HEK293 (cell line): Measurements from ENCODE around the gene PEX5L.

Source experiments
- KLF10 ChIP-seq: fragments of 450-650 bp; IDR thresholded peaks from 2 replicates; pipeline ENCODE4 v1.5.1; 2018; ENCODE audit warnings: missing biosample characterization, mild to moderate bottlenecking, missing genetic modification characterization
- KLF9 ChIP-seq: fragments of 450-650 bp; formaldehyde crosslinking; IDR thresholded peaks from 2 replicates; pipeline ENCODE4 v1.5.1; 2016; ENCODE audit warnings: missing biosample characterization, missing genetic modification characterization, low read depth
- PRDM1 ChIP-seq: fragments of 450-650 bp; formaldehyde crosslinking; IDR thresholded peaks from 2 replicates; pipeline ENCODE4; 2016; ENCODE audit warnings: missing biosample characterization, missing genetic modification characterization
- REST ChIP-seq: fragments of 450-650 bp; formaldehyde crosslinking; IDR thresholded peaks from 2 replicates; pipeline ENCODE4 v1.5.1; 2016; ENCODE audit warnings: missing biosample characterization, missing genetic modification characterization
- ZNF548 ChIP-seq: fragments of 450-650 bp; formaldehyde crosslinking; IDR thresholded peaks from 2 replicates; pipeline ENCODE4 v1.5.1; 2016; ENCODE audit warnings: missing biosample characterization, missing genetic modification characterization
- ZNF76 ChIP-seq: fragments of 450-650 bp; formaldehyde crosslinking; IDR thresholded peaks from 2 replicates; pipeline ENCODE4; 2016; ENCODE audit warnings: low read depth, missing biosample characterization, missing genetic modification characterization, borderline replicate concordance
- ZSCAN4 ChIP-seq: fragments of 450-650 bp; formaldehyde crosslinking; IDR thresholded peaks from 2 replicates; pipeline ENCODE4 v1.5.1; 2017; ENCODE audit warnings: missing biosample characterization, missing genetic modification characterization
- TF ChIP-seq, protein P1 (sequence below): fragments of 450-650 bp; formaldehyde crosslinking; IDR thresholded peaks from 2 replicates; pipeline ENCODE4 v1.5.1; 2016; ENCODE audit warnings: missing biosample characterization, missing genetic modification characterization
- TF ChIP-seq, protein P2 (sequence below): fragments of 450-650 bp; formaldehyde crosslinking; IDR thresholded peaks from 2 replicates; pipeline ENCODE4 v1.5.1; 2016; ENCODE audit warnings: missing biosample characterization, missing genetic modification characterization

GRCh38 chr3:179760944-179761343 lies 275.8 kb downstream of the PEX5L start:
- TF ChIP-seq ZSCAN4 (tag by site-specific recombination), result no peak
- no peak for TF ChIP-seq PRDM1
- TF ChIP-seq, protein P1, sequence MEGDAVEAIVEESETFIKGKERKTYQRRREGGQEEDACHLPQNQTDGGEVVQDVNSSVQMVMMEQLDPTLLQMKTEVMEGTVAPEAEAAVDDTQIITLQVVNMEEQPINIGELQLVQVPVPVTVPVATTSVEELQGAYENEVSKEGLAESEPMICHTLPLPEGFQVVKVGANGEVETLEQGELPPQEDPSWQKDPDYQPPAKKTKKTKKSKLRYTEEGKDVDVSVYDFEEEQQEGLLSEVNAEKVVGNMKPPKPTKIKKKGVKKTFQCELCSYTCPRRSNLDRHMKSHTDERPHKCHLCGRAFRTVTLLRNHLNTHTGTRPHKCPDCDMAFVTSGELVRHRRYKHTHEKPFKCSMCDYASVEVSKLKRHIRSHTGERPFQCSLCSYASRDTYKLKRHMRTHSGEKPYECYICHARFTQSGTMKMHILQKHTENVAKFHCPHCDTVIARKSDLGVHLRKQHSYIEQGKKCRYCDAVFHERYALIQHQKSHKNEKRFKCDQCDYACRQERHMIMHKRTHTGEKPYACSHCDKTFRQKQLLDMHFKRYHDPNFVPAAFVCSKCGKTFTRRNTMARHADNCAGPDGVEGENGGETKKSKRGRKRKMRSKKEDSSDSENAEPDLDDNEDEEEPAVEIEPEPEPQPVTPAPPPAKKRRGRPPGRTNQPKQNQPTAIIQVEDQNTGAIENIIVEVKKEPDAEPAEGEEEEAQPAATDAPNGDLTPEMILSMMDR (tag by site-specific recombination), result no peak
- no peak for TF ChIP-seq KLF9
- TF ChIP-seq, protein P2, sequence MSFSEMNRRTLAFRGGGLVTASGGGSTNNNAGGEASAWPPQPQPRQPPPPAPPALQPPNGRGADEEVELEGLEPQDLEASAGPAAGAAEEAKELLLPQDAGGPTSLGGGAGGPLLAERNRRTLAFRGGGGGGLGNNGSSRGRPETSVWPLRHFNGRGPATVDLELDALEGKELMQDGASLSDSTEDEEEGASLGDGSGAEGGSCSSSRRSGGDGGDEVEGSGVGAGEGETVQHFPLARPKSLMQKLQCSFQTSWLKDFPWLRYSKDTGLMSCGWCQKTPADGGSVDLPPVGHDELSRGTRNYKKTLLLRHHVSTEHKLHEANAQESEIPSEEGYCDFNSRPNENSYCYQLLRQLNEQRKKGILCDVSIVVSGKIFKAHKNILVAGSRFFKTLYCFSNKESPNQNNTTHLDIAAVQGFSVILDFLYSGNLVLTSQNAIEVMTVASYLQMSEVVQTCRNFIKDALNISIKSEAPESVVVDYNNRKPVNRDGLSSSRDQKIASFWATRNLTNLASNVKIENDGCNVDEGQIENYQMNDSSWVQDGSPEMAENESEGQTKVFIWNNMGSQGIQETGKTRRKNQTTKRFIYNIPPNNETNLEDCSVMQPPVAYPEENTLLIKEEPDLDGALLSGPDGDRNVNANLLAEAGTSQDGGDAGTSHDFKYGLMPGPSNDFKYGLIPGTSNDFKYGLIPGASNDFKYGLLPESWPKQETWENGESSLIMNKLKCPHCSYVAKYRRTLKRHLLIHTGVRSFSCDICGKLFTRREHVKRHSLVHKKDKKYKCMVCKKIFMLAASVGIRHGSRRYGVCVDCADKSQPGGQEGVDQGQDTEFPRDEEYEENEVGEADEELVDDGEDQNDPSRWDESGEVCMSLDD (tag by site-specific recombination), result no peak
- no peak for TF ChIP-seq ZNF76 (tag by site-specific recombination)
- TF ChIP-seq REST, result no peak
- TF ChIP-seq ZNF548 (tag by site-specific recombination), result no peak
- no peak for TF ChIP-seq KLF10 (tag by site-specific recombination)
